Fibroblast of skin of left quadriceps (primary cell): ENCODE results near the gene CCDC185.

Source experiments
- DNase-seq, 2 experiments: peaks; one replicate each; pipeline ENCODE4 v3.0.0-alpha.2; 2013; ENCODE audit warnings: low read depth in 2 of 2

CCDC185 gene

DNA sequence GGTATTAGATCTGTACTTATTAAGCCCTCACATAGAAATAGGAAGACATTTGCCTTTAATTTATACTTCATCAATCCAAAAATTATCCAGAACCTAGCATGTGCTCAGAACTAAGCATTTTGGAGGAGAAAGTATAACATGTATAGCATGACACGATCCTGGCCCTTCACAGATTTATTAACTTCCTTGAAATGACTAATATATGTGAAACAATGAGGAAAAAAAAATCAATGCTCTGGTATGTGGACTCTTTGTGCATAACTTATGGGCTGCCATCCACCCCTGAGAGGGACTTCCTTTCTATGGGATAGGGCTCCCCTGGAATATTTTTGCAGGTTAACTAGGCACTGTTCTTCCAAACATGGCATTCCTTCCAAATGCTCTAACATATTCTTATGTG is 36.6 kb downstream of the CCDC185 start:
- DNase-seq: no peak

DNA sequence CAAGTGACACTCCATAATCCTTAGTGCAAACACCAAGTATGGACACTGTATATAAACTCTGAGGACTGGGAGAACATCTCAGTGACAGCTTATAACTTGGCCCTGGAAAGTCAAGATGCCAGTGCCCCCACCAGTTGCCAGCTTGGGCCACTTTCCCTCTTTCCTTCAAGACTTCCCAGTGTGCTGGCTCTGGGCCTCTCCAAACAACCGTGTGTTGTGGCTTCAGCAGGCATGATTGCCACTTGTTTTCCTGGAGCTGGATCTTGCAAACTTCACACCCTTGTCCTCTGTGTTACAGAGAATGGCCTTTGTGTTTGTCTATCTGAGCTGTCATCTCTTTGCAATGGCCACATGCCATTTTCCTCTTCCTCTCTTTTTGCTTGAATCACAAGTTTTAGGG is 37.0 kb downstream of the CCDC185 start:
- no peak for DNase-seq

DNA sequence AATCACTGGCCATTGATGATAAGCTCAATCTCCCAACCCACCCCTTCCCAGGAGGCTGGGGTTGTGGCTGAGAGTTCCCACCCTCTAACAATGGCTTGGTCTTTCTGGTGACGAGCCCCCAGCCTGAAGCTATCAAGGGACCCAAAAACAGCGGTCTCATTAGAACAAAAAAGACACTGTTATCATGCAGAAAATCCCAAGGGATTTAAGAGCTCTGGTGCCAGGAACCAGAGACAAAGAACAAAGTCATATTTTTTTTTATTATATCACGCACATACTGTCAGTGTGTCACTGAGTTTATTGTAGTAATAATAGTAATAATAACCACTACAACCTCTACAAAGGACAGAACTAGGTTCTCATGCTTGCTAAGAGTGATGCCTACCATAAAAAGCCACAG is 43.9 kb downstream of the CCDC185 start:
- no peak for DNase-seq

DNA sequence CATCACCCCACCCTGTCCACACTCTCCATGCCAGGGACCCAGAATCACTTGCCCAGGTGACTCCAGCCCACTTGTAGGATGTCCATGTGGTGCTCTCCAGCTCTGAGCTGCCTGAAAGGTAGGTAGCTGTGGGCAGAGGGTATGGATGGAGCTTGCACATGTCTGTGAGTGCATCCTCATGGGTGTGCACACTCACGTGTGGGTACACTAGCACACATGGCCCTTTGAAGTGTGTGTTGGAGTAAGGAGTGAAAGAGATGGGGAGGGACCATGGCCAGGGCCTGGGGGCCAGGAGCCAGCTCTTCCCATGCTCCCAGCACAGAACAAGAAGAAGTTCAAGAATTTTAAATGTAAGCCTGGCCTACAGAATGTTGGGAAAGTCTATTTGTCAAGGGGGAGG is 50.2 kb downstream of the CCDC185 start:
- no peak for DNase-seq

DNA sequence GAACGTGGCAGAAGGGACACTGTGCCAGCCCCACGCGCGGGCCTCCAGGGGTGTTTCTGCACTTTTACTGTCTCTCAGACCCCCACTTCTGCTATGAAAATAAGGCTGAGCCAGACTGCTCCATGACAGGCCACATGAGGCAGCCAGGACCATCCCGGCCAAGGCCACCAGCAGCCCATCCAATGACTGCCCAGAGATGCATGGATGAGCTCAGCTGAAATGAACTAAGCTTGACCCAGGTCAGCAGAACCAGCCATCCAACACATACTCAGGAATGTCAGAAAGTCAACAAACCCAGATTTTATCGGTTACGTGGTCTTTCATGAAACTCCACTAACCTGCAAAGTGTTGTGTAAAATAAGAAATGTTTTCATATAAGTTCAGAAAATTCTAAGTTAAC is 51.2 kb downstream of the CCDC185 start:
- no peak for DNase-seq
